Measurements from ENCODE around the gene NSMF. TPM values are rescaled to one million over a fixed set of nuclear protein-coding genes. Genes with fewer than 3 reads are reported as not detected.

Gene NSMF
- total RNA-seq, 1 donor from 2014 or later: 51.5 TPM

DNA sequence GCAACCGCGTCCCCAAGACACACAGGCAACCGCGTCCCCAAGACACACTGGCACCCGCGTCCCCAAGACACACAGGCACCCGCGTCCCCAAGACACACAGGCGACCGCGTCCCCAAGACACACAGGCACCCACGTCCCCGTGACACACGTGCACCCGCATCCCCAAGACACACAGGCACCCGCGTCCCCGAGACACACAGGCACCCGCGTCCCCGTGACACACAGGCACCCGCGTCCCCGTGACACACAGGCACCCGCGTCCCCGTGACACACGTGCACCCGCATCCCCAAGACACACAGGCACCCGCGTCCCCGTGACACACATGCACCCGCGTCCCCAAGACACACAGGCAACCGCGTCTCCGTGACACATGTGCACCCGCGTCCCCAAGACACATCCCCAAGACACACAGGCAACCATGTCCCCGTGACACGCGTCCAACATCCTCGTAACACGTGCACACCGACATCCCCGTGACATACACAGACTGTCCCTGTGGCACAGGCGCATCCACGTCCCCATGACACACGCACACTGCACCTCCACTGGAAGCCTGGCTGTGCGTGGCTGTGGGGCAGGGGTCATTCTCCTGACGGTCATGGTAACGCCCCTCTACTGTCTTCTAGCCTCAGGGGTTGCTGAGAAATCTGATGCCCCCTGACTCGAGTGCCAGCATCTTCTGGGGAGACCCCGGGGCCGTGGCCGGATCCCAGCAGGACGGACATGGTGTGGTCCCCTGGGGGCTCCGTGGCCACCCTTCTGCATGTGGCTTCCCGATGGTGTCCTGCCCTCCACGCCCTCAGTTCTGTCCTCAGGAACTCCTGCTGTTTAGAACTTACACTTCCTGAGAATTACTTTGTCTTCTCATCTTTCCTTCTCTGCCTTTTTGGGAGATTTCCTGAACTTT lies 60.3 kb downstream of the NSMF start:
- intact Hi-C loops (cut with micrococcal nuclease): no loop called here

DNA sequence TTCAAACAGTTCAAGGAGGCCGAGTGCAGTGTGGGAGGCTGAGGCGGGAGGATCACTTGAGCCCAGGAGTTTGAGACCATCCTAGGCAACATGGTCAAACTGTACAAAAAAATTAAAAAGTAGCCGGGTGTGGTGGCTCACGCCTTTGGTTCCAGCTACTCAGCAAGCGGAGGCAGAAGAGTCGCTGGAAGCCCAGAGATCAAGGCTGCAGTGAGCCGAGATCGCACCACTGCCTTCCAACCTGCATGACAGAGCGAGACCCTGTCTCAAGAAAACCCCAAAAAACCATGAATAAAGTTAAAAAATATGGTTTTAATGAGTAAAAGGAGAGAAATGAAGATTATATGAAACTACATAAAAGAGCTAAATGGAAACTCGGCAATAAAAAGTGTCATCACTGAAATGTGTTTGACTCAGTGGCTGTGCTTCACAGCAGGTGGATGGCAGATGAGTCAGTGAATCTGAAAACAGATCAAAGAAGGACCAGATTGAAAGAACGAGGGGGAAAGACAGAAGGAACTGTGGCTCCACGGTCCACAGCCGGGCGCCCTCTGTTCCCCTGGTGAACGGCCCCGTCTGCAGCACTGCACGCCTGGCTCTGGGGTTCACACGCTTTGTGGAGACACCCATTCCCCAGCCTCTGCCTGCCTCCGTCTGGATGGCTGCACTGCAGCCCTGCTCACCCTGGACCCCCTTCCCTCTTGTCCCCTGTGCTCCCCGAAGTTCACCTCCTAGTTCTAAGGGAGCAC lies 61.3 kb downstream of the NSMF start:
- intact Hi-C loops (cut with micrococcal nuclease): no loop called here

Other genes with a start within 250 kb of the NSMF start
- gene RNF208, start 237.1 kb downstream of the NSMF start, total RNA-seq: 3.3 and 3.8 TPM in 2 replicates
- 0.23 and 0.27 TPM in 2 replicates for gene CYSRT1, start 234.2 kb downstream of the NSMF start, total RNA-seq
- gene RNF224, start 231.8 kb downstream of the NSMF start, total RNA-seq: 0.14 TPM in 1 of 2 replicates, not detected in the other
- not detected in 2 replicates for gene SLC34A3, start 228.4 kb downstream of the NSMF start, total RNA-seq
- gene TUBB4B, start 218.0 kb downstream of the NSMF start, total RNA-seq: 365 and 372 TPM in 2 replicates
- gene STPG3, start 208.0 kb downstream of the NSMF start, total RNA-seq: not detected in 2 replicates
- gene NELFB, start 204.0 kb downstream of the NSMF start, total RNA-seq: 65.9 and 67.2 TPM in 2 replicates
- gene TOR4A, start 181.6 kb downstream of the NSMF start, total RNA-seq: 17.4 and 17.5 TPM in 2 replicates
- gene NRARP, start 157.1 kb downstream of the NSMF start, total RNA-seq: 1.5 and 1.7 TPM in 2 replicates
- gene EXD3, start 36.2 kb downstream of the NSMF start, total RNA-seq: 8.2 and 9.6 TPM in 2 replicates
- gene NOXA1, start 35.9 kb downstream of the NSMF start, total RNA-seq: 0.80 and 0.98 TPM in 2 replicates
- not detected in 2 replicates for gene ENTPD8, start 18.0 kb downstream of the NSMF start, total RNA-seq
- gene PNPLA7, start 91.1 kb upstream of the NSMF start, total RNA-seq: 3.0 and 3.3 TPM in 2 replicates
- 39.2 and 42.4 TPM in 2 replicates for gene MRPL41, start 92.5 kb upstream of the NSMF start, total RNA-seq
- gene DPH7, start 119.6 kb upstream of the NSMF start, total RNA-seq: 39.4 and 40.9 TPM in 2 replicates
- 40.1 and 42.6 TPM in 2 replicates for gene ZMYND19, start 131.2 kb upstream of the NSMF start, total RNA-seq
- 67.4 and 72.5 TPM in 2 replicates for gene ARRDC1, start 146.4 kb upstream of the NSMF start, total RNA-seq
- gene EHMT1, start 159.7 kb upstream of the NSMF start, total RNA-seq: 95.9 and 106 TPM in 2 replicates

Data from T-helper 2 cell treated with Interferon-gamma antibody and Interleukin-4, amounts not matched to agents 100 ng/mL and 5 ng/mL, for 36 hours (primary cell).